Measurements from ENCODE around the gene GFRA1. TPM values are rescaled to one million over a fixed set of nuclear protein-coding genes. Genes with fewer than 3 reads are reported as not detected.

GFRA1 gene
- polyA plus RNA-seq, 2 of the 4 experiments (the other 2 are of a cell fraction): 4.0 to 9.5 TPM

GRCh38 chr10:116237260-116237659 lies 35.7 kb downstream of the GFRA1 start:
- no peak for ATAC-seq
- ChIA-PET POLR2A (no interaction called here), CTCF (interaction anchor here (0.6 kb wide), 1 partner anchor 1259 kb away, joined by 3 read pairs; no protein-coding TSS in a partner anchor)
- H3K4me3 ChIP-seq: no peak overlapping the region
- H3K27ac ChIP-seq: no peak overlapping the region
- no peaks in the 10 kb centered on the region for H3K4me1 ChIP-seq
- 21% methylated on average over 3 of the region's 3 CpGs for WGBS (ENCODE audit: missing lambda C conversion rate)
- no peaks in the 10 kb centered on the region for H3K9me3 ChIP-seq
- no peak overlapping the region for H3K4me2 ChIP-seq
- no peak for FAIRE-seq
- no peak for DNase-seq (ENCODE audit: low read depth in 1 of 2, low spot score in 1 of 2)
- TF ChIP-seq ZFP36 (IDR thresholded peaks at IDR 0.05; ENCODE audit: borderline replicate concordance, partially characterized antibody) (no peak), HEYL (CRISPR knock-in tag; IDR thresholded peaks at IDR 0.05) (no peak), SMC3 (IDR thresholded peaks at IDR 0.05) (no peak), FOXS1 (CRISPR knock-in tag; IDR thresholded peaks at IDR 0.05) (no peak), HDAC2 (IDR thresholded peaks at IDR 0.05) (no peak), CEBPB (IDR thresholded peaks at IDR 0.05) (no peak), TFCP2L1 (CRISPR knock-in tag; IDR thresholded peaks at IDR 0.05) (no peak)

DNA sequence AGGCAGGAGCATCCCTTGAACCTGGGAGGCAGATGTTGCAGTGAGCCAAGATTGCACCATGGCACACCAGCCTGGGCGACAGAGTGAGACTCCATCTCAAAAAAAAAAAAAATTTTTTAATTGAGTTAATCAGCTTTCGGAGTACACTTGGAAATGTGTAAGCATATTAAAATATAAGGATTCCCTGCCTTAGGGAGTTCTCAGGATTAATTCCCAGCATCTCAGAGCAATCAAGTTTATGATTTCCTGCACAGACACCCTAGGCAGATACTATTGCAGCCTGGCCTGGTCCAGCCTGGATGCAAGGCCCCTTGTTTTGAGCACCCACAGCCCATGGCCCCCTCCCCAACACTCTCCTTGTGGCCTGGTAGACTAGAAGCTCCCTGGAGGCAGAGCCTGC lies 39.8 kb downstream of the GFRA1 start:
- no peak for ATAC-seq
- TF ChIP-seq ZFP36 (IDR thresholded peaks at IDR 0.05; ENCODE audit: borderline replicate concordance, partially characterized antibody) (no peak), HOXA7 (CRISPR knock-in tag; IDR thresholded peaks at IDR 0.05) (no peak), CBX2 (IDR thresholded peaks at IDR 0.05; ENCODE audit: borderline replicate concordance, low read depth) (no peak), CHD2 (IDR thresholded peaks at IDR 0.05; ENCODE audit: low read length, partially characterized antibody) (no peak), TP53 (CRISPR knock-in tag; IDR thresholded peaks at IDR 0.05) (no peak), HEYL (CRISPR knock-in tag; IDR thresholded peaks at IDR 0.05) (no peak), PHF8 (IDR thresholded peaks at IDR 0.05; ENCODE audit: borderline replicate concordance, low read depth) (no peak), RNF2 (IDR thresholded peaks at IDR 0.05; ENCODE audit: borderline replicate concordance, low read depth) (no peak), MAZ (IDR thresholded peaks at IDR 0.05; ENCODE audit: borderline replicate concordance, low read depth, low read length) (no peak), JUNB (IDR thresholded peaks at IDR 0.05) (no peak), KDM1A (IDR thresholded peaks at IDR 0.05; ENCODE audit: low read depth) (no peak), CEBPB (IDR thresholded peaks at IDR 0.05) (no peak), BHLHE40 (IDR thresholded peaks at IDR 0.05; ENCODE audit: low read depth, low read length) (no peak), FOSL2 (IDR thresholded peaks at IDR 0.05) (no peak), FOSL2 (CRISPR knock-in tag; IDR thresholded peaks at IDR 0.05) (no peak)
- TF ChIP-seq, protein P1, sequence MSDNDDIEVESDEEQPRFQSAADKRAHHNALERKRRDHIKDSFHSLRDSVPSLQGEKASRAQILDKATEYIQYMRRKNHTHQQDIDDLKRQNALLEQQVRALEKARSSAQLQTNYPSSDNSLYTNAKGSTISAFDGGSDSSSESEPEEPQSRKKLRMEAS (IDR thresholded peaks at IDR 0.05): no peak
- TF ChIP-seq, protein P2, sequence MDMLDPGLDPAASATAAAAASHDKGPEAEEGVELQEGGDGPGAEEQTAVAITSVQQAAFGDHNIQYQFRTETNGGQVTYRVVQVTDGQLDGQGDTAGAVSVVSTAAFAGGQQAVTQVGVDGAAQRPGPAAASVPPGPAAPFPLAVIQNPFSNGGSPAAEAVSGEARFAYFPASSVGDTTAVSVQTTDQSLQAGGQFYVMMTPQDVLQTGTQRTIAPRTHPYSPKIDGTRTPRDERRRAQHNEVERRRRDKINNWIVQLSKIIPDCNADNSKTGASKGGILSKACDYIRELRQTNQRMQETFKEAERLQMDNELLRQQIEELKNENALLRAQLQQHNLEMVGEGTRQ (IDR thresholded peaks at IDR 0.05): no peak
- TF ChIP-seq, protein P3, sequence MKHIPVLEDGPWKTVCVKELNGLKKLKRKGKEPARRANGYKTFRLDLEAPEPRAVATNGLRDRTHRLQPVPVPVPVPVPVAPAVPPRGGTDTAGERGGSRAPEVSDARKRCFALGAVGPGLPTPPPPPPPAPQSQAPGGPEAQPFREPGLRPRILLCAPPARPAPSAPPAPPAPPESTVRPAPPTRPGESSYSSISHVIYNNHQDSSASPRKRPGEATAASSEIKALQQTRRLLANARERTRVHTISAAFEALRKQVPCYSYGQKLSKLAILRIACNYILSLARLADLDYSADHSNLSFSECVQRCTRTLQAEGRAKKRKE (CRISPR knock-in tag; IDR thresholded peaks at IDR 0.05; ENCODE audit: low read depth): no peak
- 71% methylated on average over 2 of the region's 2 CpGs for whole genome bisulfite sequencing (ENCODE audit: missing lambda C conversion rate)
- no peak for DNase-seq (ENCODE audit: low read depth in 1 of 2, low spot score in 1 of 2)
- no peak overlapping the region for H3K27ac ChIP-seq
- H3K9me3 ChIP-seq: no peaks in the 10 kb centered on the region
- ChIA-PET POLR2A (no interaction called here), CTCF (interaction anchor here (0.6 kb wide), 1 partner anchor 894 kb away, joined by 3 read pairs; no protein-coding TSS in a partner anchor)
- H3K4me3 ChIP-seq: no peak overlapping the region
- no peak overlapping the region for H3K4me2 ChIP-seq
- H3K4me1 ChIP-seq: no peaks in the 10 kb centered on the region
- FAIRE-seq: no peak

DNA sequence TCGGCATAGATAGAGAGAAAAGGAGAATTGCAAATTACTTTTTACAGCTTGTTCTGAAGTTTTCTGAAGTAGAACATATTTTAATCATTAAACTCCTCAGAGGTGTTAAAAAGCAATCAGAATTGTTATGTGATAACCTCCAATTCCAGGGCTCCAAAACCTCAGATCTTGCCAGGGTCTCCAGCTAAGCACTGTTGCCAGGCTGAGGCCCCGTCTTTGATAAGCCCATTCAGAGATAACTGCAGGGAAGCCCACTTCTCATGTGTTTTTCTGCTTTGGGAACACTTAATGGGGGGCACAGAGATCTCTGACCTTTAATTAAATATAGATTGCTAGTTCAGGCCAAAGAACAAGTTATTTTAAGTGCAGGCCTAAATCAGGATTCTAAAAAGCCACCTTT lies 40.4 kb downstream of the GFRA1 start:
- DNase-seq (ENCODE audit: low read depth in 1 of 2, low spot score in 1 of 2): no peak
- ChIA-PET POLR2A (no interaction called here), CTCF (no interaction called here)
- no peak for FAIRE-seq
- TF ChIP-seq MAFK (IDR thresholded peaks at IDR 0.05; ENCODE audit: partially characterized antibody): no peak
- TF ChIP-seq CHD2 (IDR thresholded peaks at IDR 0.05; ENCODE audit: low read length, partially characterized antibody): no peak
- no peak for TF ChIP-seq MYC (IDR thresholded peaks at IDR 0.05; ENCODE audit: borderline replicate concordance, low read length)
- TF ChIP-seq HOXA7 (CRISPR knock-in tag; IDR thresholded peaks at IDR 0.05): no peak
- TF ChIP-seq CEBPB (IDR thresholded peaks at IDR 0.05): no peak
- TF ChIP-seq SREBF2 (IDR thresholded peaks at IDR 0.05): no peak
- TF ChIP-seq KDM1A (IDR thresholded peaks at IDR 0.05; ENCODE audit: low read depth): no peak
- no peak for TF ChIP-seq RARB (CRISPR knock-in tag; IDR thresholded peaks at IDR 0.05)
- TF ChIP-seq POLR2A (IDR thresholded peaks at IDR 0.05; ENCODE audit: low read length): no peak
- TF ChIP-seq RFX5 (IDR thresholded peaks at IDR 0.05): no peak
- no peak for TF ChIP-seq HOXB13 (CRISPR knock-in tag; IDR thresholded peaks at IDR 0.05; ENCODE audit: low read depth)
- TF ChIP-seq HES2 (IDR thresholded peaks at IDR 0.05): no peak
- no peak for TF ChIP-seq KDM5A (IDR thresholded peaks at IDR 0.05)
- no peak for TF ChIP-seq ZSCAN20 (CRISPR knock-in tag; IDR thresholded peaks at IDR 0.05)
- TF ChIP-seq FOXS1 (CRISPR knock-in tag; IDR thresholded peaks at IDR 0.05): no peak
- no peak for TF ChIP-seq FOSL2 (IDR thresholded peaks at IDR 0.05)
- TF ChIP-seq FOSL2 (CRISPR knock-in tag; IDR thresholded peaks at IDR 0.05): no peak
- Histone ChIP-seq H3K27ac (no peak overlapping the region), H3K4me3 (no peak overlapping the region), H3K9me3 (no peaks in the 10 kb centered on the region), H3K4me2 (no peak overlapping the region), H3K4me1 (no peaks in the 10 kb centered on the region)
- 43% methylated on average over 2 of the region's 2 CpGs for WGBS (ENCODE audit: missing lambda C conversion rate)
- no peak for ATAC-seq
